ENCODE measurements around the gene P2RY14. TPM values are rescaled to one million over a fixed set of nuclear protein-coding genes. Genes with fewer than 3 reads are reported as not detected.

P2RY14 gene
- total RNA-seq, 1 experiment from 2014 or later, result not detected

- H3K27me3 ChIP-seq (ENCODE audit: insufficient read depth, low read depth), result no peaks in the 10 kb centered on the region
- TF ChIP-seq, protein P1, sequence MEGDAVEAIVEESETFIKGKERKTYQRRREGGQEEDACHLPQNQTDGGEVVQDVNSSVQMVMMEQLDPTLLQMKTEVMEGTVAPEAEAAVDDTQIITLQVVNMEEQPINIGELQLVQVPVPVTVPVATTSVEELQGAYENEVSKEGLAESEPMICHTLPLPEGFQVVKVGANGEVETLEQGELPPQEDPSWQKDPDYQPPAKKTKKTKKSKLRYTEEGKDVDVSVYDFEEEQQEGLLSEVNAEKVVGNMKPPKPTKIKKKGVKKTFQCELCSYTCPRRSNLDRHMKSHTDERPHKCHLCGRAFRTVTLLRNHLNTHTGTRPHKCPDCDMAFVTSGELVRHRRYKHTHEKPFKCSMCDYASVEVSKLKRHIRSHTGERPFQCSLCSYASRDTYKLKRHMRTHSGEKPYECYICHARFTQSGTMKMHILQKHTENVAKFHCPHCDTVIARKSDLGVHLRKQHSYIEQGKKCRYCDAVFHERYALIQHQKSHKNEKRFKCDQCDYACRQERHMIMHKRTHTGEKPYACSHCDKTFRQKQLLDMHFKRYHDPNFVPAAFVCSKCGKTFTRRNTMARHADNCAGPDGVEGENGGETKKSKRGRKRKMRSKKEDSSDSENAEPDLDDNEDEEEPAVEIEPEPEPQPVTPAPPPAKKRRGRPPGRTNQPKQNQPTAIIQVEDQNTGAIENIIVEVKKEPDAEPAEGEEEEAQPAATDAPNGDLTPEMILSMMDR (conservative IDR thresholded peaks at IDR 0.05), result no peak
- no peak for TF ChIP-seq EZH2 (IDR thresholded peaks at IDR 0.05; ENCODE audit: low read depth)
- no peak overlapping the region for H3K4me3 ChIP-seq
- H3K9me3 ChIP-seq (ENCODE audit: insufficient read depth, low read depth), result no peaks in the 10 kb centered on the region
- no peak overlapping the region for H3K27ac ChIP-seq
- no peak for DNase-seq
- H2AFZ ChIP-seq, result no peak overlapping the region; the same call in 1 of the 2 replicates
- H3K4me2 ChIP-seq, result no peak overlapping the region
- no TSS peak for BruUV-seq (replicated peaks)
- intact Hi-C loops (cut with micrococcal nuclease; ENCODE audit: unreplicated experiment), result no loop called here
- no peaks in the 10 kb centered on the region for H3K36me3 ChIP-seq (ENCODE audit: low read depth)
- no peaks in the 10 kb centered on the region; the same call in 1 of the 2 replicates for H3K9me2 ChIP-seq (ENCODE audit: insufficient read depth)
- H3F3A ChIP-seq (ENCODE audit: insufficient read depth, low read depth), result no peaks in the 10 kb centered on the region
- no peaks in the 10 kb centered on the region for H4K20me1 ChIP-seq (ENCODE audit: insufficient read depth)
- H3K4me1 ChIP-seq (replicated peaks; ENCODE audit: insufficient read depth), result no peaks in the 10 kb centered on the region
- POLR2A ChIA-PET (ENCODE audit: unreplicated experiment), result no interaction called here
- CTCF ChIA-PET, result no interaction called here
- no peaks in the 10 kb centered on the region for H3K79me2 ChIP-seq (ENCODE audit: low read depth)
These were observed 95.1 kb downstream of the P2RY14 start for GRCh38 chr3:151183265-151183671.

DNA sequence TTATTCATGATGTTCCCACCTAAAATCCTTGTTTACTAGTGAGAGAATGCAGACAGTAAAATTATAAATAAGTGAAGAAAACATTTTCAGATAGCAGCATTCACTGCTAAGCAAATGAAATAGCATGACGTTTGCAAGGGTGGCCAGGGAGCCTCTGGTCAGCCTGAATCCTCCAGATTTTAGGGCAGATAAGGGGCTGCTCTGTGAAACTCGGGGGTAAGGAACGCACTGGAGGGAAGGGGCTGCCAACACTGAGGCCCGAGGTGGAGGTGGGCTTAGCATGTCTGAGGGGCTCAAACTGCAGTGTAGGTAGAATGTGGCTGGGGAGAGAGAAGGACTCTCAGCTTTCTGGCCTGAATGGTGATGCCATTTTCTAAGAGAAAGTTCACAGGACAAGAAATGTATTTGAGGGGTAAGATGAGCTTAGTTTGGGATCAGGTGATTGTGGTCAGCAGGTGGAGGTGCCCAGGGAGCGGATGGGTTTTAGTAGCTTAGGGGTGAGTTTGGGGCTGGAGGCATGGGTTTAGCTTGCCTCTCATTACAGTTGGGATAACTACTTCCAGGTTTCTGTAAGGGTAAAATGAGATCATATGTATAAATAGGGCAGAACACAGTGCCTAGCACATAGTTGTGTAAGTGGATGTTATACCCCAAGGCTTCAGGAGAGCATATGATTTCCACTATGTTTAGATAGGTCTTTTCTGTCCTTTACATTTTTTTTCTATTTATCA, 95.8 kb downstream of the P2RY14 start:
- ChIA-PET CTCF (no interaction called here), POLR2A (ENCODE audit: unreplicated experiment) (no interaction called here)
- H3K27ac ChIP-seq, result no peak overlapping the region
- no peak overlapping the region for H3K4me3 ChIP-seq
- H3K4me1 ChIP-seq (replicated peaks; ENCODE audit: insufficient read depth), result no peaks in the 10 kb centered on the region
- no peaks in the 10 kb centered on the region for H3F3A ChIP-seq (ENCODE audit: insufficient read depth, low read depth)
- H3K27me3 ChIP-seq (ENCODE audit: insufficient read depth, low read depth), result no peaks in the 10 kb centered on the region
- H3K4me2 ChIP-seq, result no peak overlapping the region
- DNase-seq, result no peak
- no peaks in the 10 kb centered on the region for H3K36me3 ChIP-seq (ENCODE audit: low read depth)
- no peak overlapping the region for H2AFZ ChIP-seq
- no peaks in the 10 kb centered on the region for H4K20me1 ChIP-seq (ENCODE audit: insufficient read depth)
- H3K9me2 ChIP-seq (ENCODE audit: insufficient read depth), result no peaks in the 10 kb centered on the region; the same call in 1 of the 2 replicates
- no peaks in the 10 kb centered on the region for H3K9me3 ChIP-seq (ENCODE audit: insufficient read depth, low read depth)
- no peaks in the 10 kb centered on the region for H3K79me2 ChIP-seq (ENCODE audit: low read depth)
- no TSS peak for BruUV-seq (replicated peaks)
- intact Hi-C loops (cut with micrococcal nuclease; ENCODE audit: unreplicated experiment), result no loop called here
- TF ChIP-seq, protein P1 (conservative IDR thresholded peaks at IDR 0.05), result no peak
- no peak for TF ChIP-seq EZH2 (IDR thresholded peaks at IDR 0.05; ENCODE audit: low read depth)

GRCh38 chr3:151178208-151178845, 100.0 kb downstream of the P2RY14 start:
- no TSS peak for BruUV-seq (replicated peaks)
- TF ChIP-seq, protein P1 (conservative IDR thresholded peaks at IDR 0.05), result no peak
- TF ChIP-seq EZH2 (IDR thresholded peaks at IDR 0.05; ENCODE audit: low read depth), result no peak
- DNase-seq, result no peak
- no peaks in the 10 kb centered on the region for H3K79me2 ChIP-seq (ENCODE audit: low read depth)
- H3K27ac ChIP-seq, result no peak overlapping the region
- H3K4me1 ChIP-seq (replicated peaks; ENCODE audit: insufficient read depth), result no peaks in the 10 kb centered on the region
- no peak overlapping the region for H2AFZ ChIP-seq
- no peaks in the 10 kb centered on the region for H3K36me3 ChIP-seq (ENCODE audit: low read depth)
- ChIA-PET POLR2A (ENCODE audit: unreplicated experiment) (interaction anchor here (0.6 kb wide), 1 partner anchor 285 kb away, joined by 7 read pairs; no protein-coding TSS in a partner anchor), CTCF (interaction anchor here (0.5 to 0.6 kb wide), 2 partner anchors 45 to 149 kb away, joined by 5 to 7 read pairs; no protein-coding TSS in a partner anchor)
- H3K4me3 ChIP-seq, result no peak overlapping the region
- intact Hi-C loops (cut with micrococcal nuclease; ENCODE audit: unreplicated experiment), result no loop called here
- no peaks in the 10 kb centered on the region for H4K20me1 ChIP-seq (ENCODE audit: insufficient read depth)
- no peaks in the 10 kb centered on the region; the same call in 1 of the 2 replicates for H3K9me2 ChIP-seq (ENCODE audit: insufficient read depth)
- no peaks in the 10 kb centered on the region for H3F3A ChIP-seq (ENCODE audit: insufficient read depth, low read depth)
- H3K27me3 ChIP-seq (ENCODE audit: insufficient read depth, low read depth), result no peaks in the 10 kb centered on the region
- no peak overlapping the region for H3K4me2 ChIP-seq
- H3K9me3 ChIP-seq (ENCODE audit: insufficient read depth, low read depth), result no peaks in the 10 kb centered on the region

Data from PC-9 (cell line).